GM19099 (cell line): Measurements from ENCODE around the gene PAGR1.

Experiments used
- POLR2A ChIP-seq: IDR thresholded peaks from 3 replicates; pipeline ENCODE4 v1.6.1; 2011; ENCODE audit warnings: low read depth; ENCODE audit not compliant: insufficient read length; ENCODE audit errors: extremely low read depth

The PAGR1 gene

GRCh38 chr16:29864205-29864604 is 48.3 kb downstream of the PAGR1 start:
- no peak for TF ChIP-seq POLR2A

GRCh38 chr16:29868396-29869009 is 52.6 kb downstream of the PAGR1 start:
- no peak for TF ChIP-seq POLR2A
